GM12878 (cell line): ENCODE data around the gene SETD2. TPM values are rescaled to one million over a fixed set of nuclear protein-coding genes. Genes with fewer than 3 reads are reported as not detected.

Experiments used
- ATAC-seq: fragments of 200-7000 bp; cut with Tn5 transposase; 3 replicates; pipeline ENCODE4 v1.9.1; 2020; ENCODE audit warnings: mild to moderate bottlenecking, moderate library complexity
- BruUV-seq: library from RNA; stranded (reverse); fragments of 400-500 nt; replicated peaks from 2 replicates; lab custom pipeline; 2021; lab: Mats Ljungman, UMichigan
- CTCF ChIA-PET: fragments of 300-600 bp; sonication (Branson Sonifier 250); formaldehyde crosslinking; extraction: SDS; loops from one replicate; lab custom pipeline; 2021; ENCODE audit warnings: inconsistent platforms; lab: Yijun Ruan, JAX
- POLR2A ChIA-PET: fragments of 350-600 bp; formaldehyde crosslinking; extraction: SDS; loops from one replicate; lab custom pipeline; 2021; ENCODE audit warnings: inconsistent platforms; lab: Charles Lee
- RAD21 ChIA-PET: fragments of 300-600 bp; sonication (Branson Sonifier 250); formaldehyde crosslinking; loops from one replicate; lab custom pipeline; 2023; ENCODE audit warnings: antibody characterized with exemption; ENCODE audit not compliant: unreplicated experiment; lab: Charles Lee
- SMC1A ChIA-PET: fragments of 300-600 bp; sonication (Branson Sonifier 250); formaldehyde crosslinking; loops from one replicate; lab custom pipeline; 2023; ENCODE audit not compliant: unreplicated experiment, uncharacterized antibody; lab: Charles Lee
- DNase-seq: peaks from one replicate; pipeline ENCODE4 v3.0.0-alpha.2; 2011; ENCODE audit warnings: low read depth, low spot score
- FAIRE-seq: peaks from 3 replicates; lab custom pipeline; 2011; peaks lifted over from hg19 to GRCh38; lab: Jason Lieb, UNC
- H2AFZ ChIP-seq: 2 replicates; pipeline ENCODE4 v1.6.0; 2011; ENCODE audit warnings: low read depth, low read length, control low read depth; ENCODE audit not compliant: control insufficient read depth
- H3K27ac ChIP-seq: 2 replicates; pipeline ENCODE4 v1.5.1; 2011; ENCODE audit warnings: control low read depth; ENCODE audit not compliant: control insufficient read depth, insufficient read depth
- H3K27me3 ChIP-seq, 2 experiments: replicated peaks in 1 of 2; 2 replicates each; pipeline versions ENCODE4 v1.6.0 to v1.6.1; 2011; ENCODE audit warnings: low read length in 1 of 2; ENCODE audit not compliant: control insufficient read depth in 2 of 2, insufficient read depth in 2 of 2
- H3K36me3 ChIP-seq, 2 experiments: 2 replicates each; pipeline ENCODE4 v1.5.1; 2011; ENCODE audit warnings: low read length in 1 of 2; ENCODE audit not compliant: control insufficient read depth in 2 of 2, insufficient read depth in 2 of 2
- H3K4me1 ChIP-seq: 2 replicates; pipeline ENCODE4 v1.6.1; 2011; ENCODE audit warnings: mild to moderate bottlenecking, low read length, moderate library complexity, mixed read lengths; ENCODE audit not compliant: control insufficient read depth, insufficient read depth
- H3K4me2 ChIP-seq: 2 replicates; pipeline ENCODE4 v1.6.0; 2011; ENCODE audit warnings: control low read depth; ENCODE audit not compliant: control insufficient read depth, insufficient read depth
- H3K4me3 ChIP-seq: fragments of 200-600 bp; sonication (generic); 2 replicates; pipeline ENCODE4 v1.5.1; 2016
- H3K79me2 ChIP-seq: 2 replicates; pipeline ENCODE4 v1.6.0; 2011; ENCODE audit warnings: low read length; ENCODE audit not compliant: control insufficient read depth, insufficient read depth
- H3K9ac ChIP-seq: 2 replicates; pipeline ENCODE4 v1.8.0; 2011; ENCODE audit warnings: low read length, control low read depth, mixed read lengths; ENCODE audit not compliant: control insufficient read depth, insufficient read depth
- H3K9me3 ChIP-seq: replicated peaks from 3 replicates; pipeline ENCODE4 v1.5.1; 2011; ENCODE audit warnings: mild to moderate bottlenecking, low read length; ENCODE audit not compliant: control insufficient read depth, insufficient read depth
- H4K20me1 ChIP-seq: 2 replicates; pipeline ENCODE4 v1.6.0; 2011; ENCODE audit not compliant: control insufficient read depth, insufficient read depth
- BMI1 ChIP-seq: fragments of 450-650 bp; IDR thresholded peaks from 2 replicates; pipeline ENCODE4 v1.6.1; 2016; ENCODE audit warnings: mild to moderate bottlenecking, moderate library complexity, borderline replicate concordance
- EED ChIP-seq: sonication (generic); IDR thresholded peaks from 2 replicates; pipeline ENCODE4 v1.6.1; 2016; ENCODE audit warnings: antibody characterized with exemption, low read depth
- FOXK2 ChIP-seq: fragments of 450-650 bp; IDR thresholded peaks from 2 replicates; pipeline ENCODE4 v1.6.1; 2017; ENCODE audit warnings: mild to moderate bottlenecking, moderate library complexity
- TCF3 ChIP-seq: IDR thresholded peaks from 2 replicates; pipeline ENCODE4 v1.6.1; 2012; ENCODE audit warnings: low read depth, mild to moderate bottlenecking, low read length, borderline replicate concordance; ENCODE audit not compliant: insufficient read depth
- YY1 ChIP-seq: IDR thresholded peaks from 2 replicates; pipeline ENCODE4 v1.6.1; 2011; ENCODE audit warnings: low read depth, mild to moderate bottlenecking, low read length
- WGBS: methylation state at CpG from one replicate; pipeline ENCODE4 v1.1.6; 2016; ENCODE audit warnings: low lambda C conversion rate; ENCODE audit not compliant: insufficient replicate concordance, insufficient coverage; ENCODE audit errors: missing lambda C conversion rate; 5-methylcytosine and 5-hydroxymethylcytosine counted together
- in situ Hi-C: fragments of 300-500 bp; cut with MboI; formaldehyde crosslinking; loops from 9 replicates; pipeline ENCODE4 v1.14.3; 2018; ENCODE audit warnings: mixed read lengths
- intact Hi-C: fragments of 100-400 bp; cut with micrococcal nuclease; formaldehyde crosslinking; loops from one replicate; pipeline ENCODE4 v1.14.2; 2022; ENCODE audit not compliant: unreplicated experiment
- polyA plus RNA-seq, 11 experiments: library from polyadenylated mRNA; depleted of rRNA in 4 of 11; unstranded in 6 of 11; stranded (reverse) in 5 of 11; fragments of >200 nt; fragmentation: Nextera tagmentation in 4 of 11; fragmentation: Illumina TruSeq in 1 of 11; extraction: Ambion mirVana in 4 of 11; extraction: Trizol in 1 of 11; gene quantifications; 1 replicate in 1 of 11; 2 replicates in 10 of 11; pipeline versions ENCODE4 v1.2.1 to v1.2.3, GENCODE V29; 2011 to 2016; ENCODE audit warnings: inconsistent platforms in 2 of 11, missing spikeins in 2 of 11, low read depth in 1 of 11
- total RNA-seq, 4 experiments: library from RNA; depleted of rRNA in 3 of 4; stranded (reverse); fragments of >200 nt in 3 of 4; fragmentation: Illumina TruSeq in 1 of 4; extraction: Trizol in 1 of 4; gene quantifications; 2 replicates each; pipeline versions ENCODE4 v1.2.1 to v1.2.3, GENCODE V29; 2013 to 2021
- TF ChIP-seq, protein P1 (sequence below): fragments of 450-650 bp; IDR thresholded peaks from 2 replicates; pipeline ENCODE4 v1.6.1; 2017; ENCODE audit warnings: mild to moderate bottlenecking, moderate library complexity
- TF ChIP-seq, protein P2 (sequence below): fragments of 450-650 bp; IDR thresholded peaks from 2 replicates; pipeline ENCODE4 v1.6.1; 2016; ENCODE audit warnings: mild to moderate bottlenecking

Gene SETD2
- total and polyA plus RNA-seq, 10 of the 15 experiments (the other 5 are each of a cell fraction or from before 2014, with no cell fraction given): 8.4 to 44.9 (median 24.5) TPM

- 94% methylated on average over 2 of the region's 2 CpGs for WGBS
- no peak overlapping the region for H3K27ac ChIP-seq
- ChIA-PET POLR2A (interaction anchor here (0.6 kb wide), 2 partner anchors 16 to 52 kb away, joined by 3 to 5 read pairs; no protein-coding TSS in a partner anchor), CTCF (interaction anchor here (1.1 to 1.3 kb wide), 2 partner anchors 15 to 288 kb away, joined by 3 to 4 read pairs; no protein-coding TSS in a partner anchor), RAD21 (no interaction called here), SMC1A (interaction anchor here (1.2 to 8.9 kb wide), 5 partner anchors 9 to 197 kb away, joined by 3 to 83 read pairs (median 6); no protein-coding TSS in a partner anchor)
- H3K4me3 ChIP-seq: no peak overlapping the region
- no peak overlapping the region for H2AFZ ChIP-seq
- DNase-seq: no peak
- ATAC-seq: no peak
- no peaks in the 10 kb centered on the region; the same call in 2 of the 3 replicates for H3K9me3 ChIP-seq
- peaks cover 7 to 21% of the 10 kb centered on the region in 2 experiments for H3K36me3 ChIP-seq
- TF ChIP-seq BMI1 (no peak), FOXK2 (no peak), TCF3 (no peak), EED (no peak), YY1 (no peak)
- TF ChIP-seq, protein P1, sequence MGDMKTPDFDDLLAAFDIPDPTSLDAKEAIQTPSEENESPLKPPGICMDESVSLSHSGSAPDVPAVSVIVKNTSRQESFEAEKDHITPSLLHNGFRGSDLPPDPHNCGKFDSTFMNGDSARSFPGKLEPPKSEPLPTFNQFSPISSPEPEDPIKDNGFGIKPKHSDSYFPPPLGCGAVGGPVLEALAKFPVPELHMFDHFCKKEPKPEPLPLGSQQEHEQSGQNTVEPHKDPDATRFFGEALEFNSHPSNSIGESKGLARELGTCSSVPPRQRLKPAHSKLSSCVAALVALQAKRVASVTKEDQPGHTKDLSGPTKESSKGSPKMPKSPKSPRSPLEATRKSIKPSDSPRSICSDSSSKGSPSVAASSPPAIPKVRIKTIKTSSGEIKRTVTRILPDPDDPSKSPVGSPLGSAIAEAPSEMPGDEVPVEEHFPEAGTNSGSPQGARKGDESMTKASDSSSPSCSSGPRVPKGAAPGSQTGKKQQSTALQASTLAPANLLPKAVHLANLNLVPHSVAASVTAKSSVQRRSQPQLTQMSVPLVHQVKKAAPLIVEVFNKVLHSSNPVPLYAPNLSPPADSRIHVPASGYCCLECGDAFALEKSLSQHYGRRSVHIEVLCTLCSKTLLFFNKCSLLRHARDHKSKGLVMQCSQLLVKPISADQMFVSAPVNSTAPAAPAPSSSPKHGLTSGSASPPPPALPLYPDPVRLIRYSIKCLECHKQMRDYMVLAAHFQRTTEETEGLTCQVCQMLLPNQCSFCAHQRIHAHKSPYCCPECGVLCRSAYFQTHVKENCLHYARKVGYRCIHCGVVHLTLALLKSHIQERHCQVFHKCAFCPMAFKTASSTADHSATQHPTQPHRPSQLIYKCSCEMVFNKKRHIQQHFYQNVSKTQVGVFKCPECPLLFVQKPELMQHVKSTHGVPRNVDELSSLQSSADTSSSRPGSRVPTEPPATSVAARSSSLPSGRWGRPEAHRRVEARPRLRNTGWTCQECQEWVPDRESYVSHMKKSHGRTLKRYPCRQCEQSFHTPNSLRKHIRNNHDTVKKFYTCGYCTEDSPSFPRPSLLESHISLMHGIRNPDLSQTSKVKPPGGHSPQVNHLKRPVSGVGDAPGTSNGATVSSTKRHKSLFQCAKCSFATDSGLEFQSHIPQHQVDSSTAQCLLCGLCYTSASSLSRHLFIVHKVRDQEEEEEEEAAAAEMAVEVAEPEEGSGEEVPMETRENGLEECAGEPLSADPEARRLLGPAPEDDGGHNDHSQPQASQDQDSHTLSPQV: no peak
- TF ChIP-seq, protein P2, sequence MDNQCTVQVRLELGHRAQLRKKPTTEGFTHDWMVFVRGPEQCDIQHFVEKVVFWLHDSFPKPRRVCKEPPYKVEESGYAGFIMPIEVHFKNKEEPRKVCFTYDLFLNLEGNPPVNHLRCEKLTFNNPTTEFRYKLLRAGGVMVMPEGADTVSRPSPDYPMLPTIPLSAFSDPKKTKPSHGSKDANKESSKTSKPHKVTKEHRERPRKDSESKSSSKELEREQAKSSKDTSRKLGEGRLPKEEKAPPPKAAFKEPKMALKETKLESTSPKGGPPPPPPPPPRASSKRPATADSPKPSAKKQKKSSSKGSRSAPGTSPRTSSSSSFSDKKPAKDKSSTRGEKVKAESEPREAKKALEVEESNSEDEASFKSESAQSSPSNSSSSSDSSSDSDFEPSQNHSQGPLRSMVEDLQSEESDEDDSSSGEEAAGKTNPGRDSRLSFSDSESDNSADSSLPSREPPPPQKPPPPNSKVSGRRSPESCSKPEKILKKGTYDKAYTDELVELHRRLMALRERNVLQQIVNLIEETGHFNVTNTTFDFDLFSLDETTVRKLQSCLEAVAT: no peak
- no peak overlapping the region for H3K9ac ChIP-seq
- intact Hi-C loops (no loop called here), in situ Hi-C loops (no loop called here)
- no peaks in the 10 kb centered on the region; the same call in 1 of the 2 replicates for H3K79me2 ChIP-seq
- H3K4me1 ChIP-seq: no peaks in the 10 kb centered on the region
- no peak overlapping the region for H3K4me2 ChIP-seq
- TSS peak; percentile 42 for BruUV-seq
- H4K20me1 ChIP-seq: no peaks in the 10 kb centered on the region
- H3K27me3 ChIP-seq: no peaks in the 10 kb centered on the region
- no peak for FAIRE-seq
Measured at GRCh38 chr3:47035645-47036044, 128.3 kb downstream of the SETD2 start.
